HTERT RPE-1 (cell line): Measurements from ENCODE around the gene RLN3.

Source experiments
- in situ Hi-C: fragments of 300-500 bp; cut with MboI; formaldehyde crosslinking; loops from 4 replicates; pipeline ENCODE4 v1.14.3; 2020; ENCODE audit warnings: low sequenced_read_pairs

The RLN3 gene

GRCh38 chr19:14073261-14073924 lies 45.4 kb downstream of the RLN3 start:
- in situ Hi-C loops = no loop called here

GRCh38 chr19:14073925-14074838 lies 46.2 kb downstream of the RLN3 start:
- in situ Hi-C loops = no loop called here

- in situ Hi-C loops = no loop called here
These were observed 50.5 kb downstream of the RLN3 start for GRCh38 chr19:14078411-14078810.
